Type B pancreatic cell (in vitro differentiated cells): ENCODE measurements around the gene FOXN3. TPM values are rescaled to one million over a fixed set of nuclear protein-coding genes. Genes with fewer than 3 reads are reported as not detected.

ENCODE experiments used
- DNase-seq: peaks from one replicate; pipeline ENCODE4 v3.0.0; 2021; ENCODE audit warnings: mixed read lengths; ENCODE audit not compliant: unreplicated experiment; ENCODE audit errors: extremely low spot score
- H3K27ac Mint-ChIP-seq: 2 replicates; pipeline ENCODE4 v1.8.0; 2021; ENCODE audit warnings: mild to moderate bottlenecking, mixed read lengths
- H3K27me3 Mint-ChIP-seq: 2 replicates; pipeline ENCODE4 v1.8.0; 2021; ENCODE audit warnings: mixed read lengths
- H3K36me3 Mint-ChIP-seq: 2 replicates; pipeline ENCODE4 v1.8.0; 2021; ENCODE audit warnings: mixed read lengths
- H3K4me1 Mint-ChIP-seq: one replicate; pipeline ENCODE4 v1.8.0; 2021; ENCODE audit warnings: mixed read lengths; ENCODE audit not compliant: unreplicated experiment
- H3K4me3 Mint-ChIP-seq: 2 replicates; pipeline ENCODE4 v1.8.0; 2021; ENCODE audit warnings: mild to moderate bottlenecking, mixed read lengths
- H3K9me3 Mint-ChIP-seq: 2 replicates; pipeline ENCODE4 v1.8.0; 2021; ENCODE audit warnings: mixed read lengths
- total RNA-seq: library from RNA; stranded (reverse); gene quantifications from 2 replicates; pipeline ENCODE4 v1.2.1, GENCODE V29; 2021; ENCODE audit warnings: low replicate concordance
- TF ChIP-seq, protein P1 (sequence below): fragments of 200-600 bp; sonication (generic); conservative IDR thresholded peaks from 2 replicates; pipeline ENCODE4 v1.5.0; 2021; ENCODE audit warnings: antibody characterized with exemption, mild to moderate bottlenecking

The FOXN3 gene
- total RNA-seq, 1 donor from 2014 or later: 73.5 TPM

DNA sequence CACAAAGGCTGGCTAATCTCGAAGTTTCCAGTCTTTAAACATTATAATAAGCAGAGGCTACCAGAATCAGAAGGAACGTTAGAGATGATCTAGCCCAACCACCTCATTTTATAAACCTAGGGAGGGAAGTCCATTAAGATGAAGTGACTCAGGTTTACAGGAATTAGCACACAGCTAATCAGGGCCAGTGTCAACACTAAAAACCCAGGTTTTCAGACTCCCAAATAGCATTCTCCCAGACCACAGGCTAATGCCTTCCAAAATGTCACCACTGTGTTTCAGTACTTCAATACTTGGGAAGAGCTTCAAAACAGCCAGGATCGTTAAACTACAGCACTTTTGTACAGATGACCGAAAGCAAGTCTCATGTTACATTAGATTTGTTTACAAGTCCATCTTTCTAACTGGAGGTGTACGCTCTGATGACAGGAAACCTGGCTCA lies 89.2 kb downstream of the FOXN3 start:
- H3K4me1 Mint-ChIP-seq: peaks cover 17% of the 10 kb centered on the region

DNA sequence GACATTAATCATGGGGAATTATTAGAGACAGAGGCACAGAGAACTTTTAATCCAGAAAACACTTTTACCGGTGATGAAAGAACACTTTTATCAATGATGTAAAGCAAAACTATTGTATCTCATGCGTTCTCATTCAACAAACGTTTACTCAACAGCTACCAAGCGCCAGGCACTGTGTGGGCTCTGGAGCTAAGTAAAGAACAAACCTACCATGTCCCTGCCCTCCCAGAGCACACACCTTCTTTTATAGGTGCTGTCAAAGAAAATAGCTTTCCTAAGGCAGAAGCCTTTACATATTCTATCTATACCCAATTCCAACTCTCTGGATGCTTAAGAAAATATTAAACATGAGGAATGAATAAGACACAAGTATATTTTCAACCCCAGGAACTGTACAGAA lies 91.1 kb downstream of the FOXN3 start:
- H3K4me1 Mint-ChIP-seq: peaks cover 27% of the 10 kb centered on the region
- peaks cover 13% of the 10 kb centered on the region for H3K9me3 Mint-ChIP-seq
- no peak for DNase-seq
- H3K4me3 Mint-ChIP-seq: no peak overlapping the region
- TF ChIP-seq, protein P1, sequence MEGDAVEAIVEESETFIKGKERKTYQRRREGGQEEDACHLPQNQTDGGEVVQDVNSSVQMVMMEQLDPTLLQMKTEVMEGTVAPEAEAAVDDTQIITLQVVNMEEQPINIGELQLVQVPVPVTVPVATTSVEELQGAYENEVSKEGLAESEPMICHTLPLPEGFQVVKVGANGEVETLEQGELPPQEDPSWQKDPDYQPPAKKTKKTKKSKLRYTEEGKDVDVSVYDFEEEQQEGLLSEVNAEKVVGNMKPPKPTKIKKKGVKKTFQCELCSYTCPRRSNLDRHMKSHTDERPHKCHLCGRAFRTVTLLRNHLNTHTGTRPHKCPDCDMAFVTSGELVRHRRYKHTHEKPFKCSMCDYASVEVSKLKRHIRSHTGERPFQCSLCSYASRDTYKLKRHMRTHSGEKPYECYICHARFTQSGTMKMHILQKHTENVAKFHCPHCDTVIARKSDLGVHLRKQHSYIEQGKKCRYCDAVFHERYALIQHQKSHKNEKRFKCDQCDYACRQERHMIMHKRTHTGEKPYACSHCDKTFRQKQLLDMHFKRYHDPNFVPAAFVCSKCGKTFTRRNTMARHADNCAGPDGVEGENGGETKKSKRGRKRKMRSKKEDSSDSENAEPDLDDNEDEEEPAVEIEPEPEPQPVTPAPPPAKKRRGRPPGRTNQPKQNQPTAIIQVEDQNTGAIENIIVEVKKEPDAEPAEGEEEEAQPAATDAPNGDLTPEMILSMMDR: no peak
- H3K27me3 Mint-ChIP-seq: no peaks in the 10 kb centered on the region
- H3K27ac Mint-ChIP-seq: no peak overlapping the region
- H3K36me3 Mint-ChIP-seq: peaks cover 26% of the 10 kb centered on the region

More for the DNA sequence above, 89.2 kb downstream of the FOXN3 start:
- DNase-seq: no peak
- H3K36me3 Mint-ChIP-seq: peaks cover 24% of the 10 kb centered on the region
- H3K4me3 Mint-ChIP-seq: no peak overlapping the region
- TF ChIP-seq, protein P1: no peak
- H3K9me3 Mint-ChIP-seq: peaks cover 6% of the 10 kb centered on the region
- H3K27me3 Mint-ChIP-seq: no peaks in the 10 kb centered on the region
- H3K27ac Mint-ChIP-seq: no peak overlapping the region

DNA sequence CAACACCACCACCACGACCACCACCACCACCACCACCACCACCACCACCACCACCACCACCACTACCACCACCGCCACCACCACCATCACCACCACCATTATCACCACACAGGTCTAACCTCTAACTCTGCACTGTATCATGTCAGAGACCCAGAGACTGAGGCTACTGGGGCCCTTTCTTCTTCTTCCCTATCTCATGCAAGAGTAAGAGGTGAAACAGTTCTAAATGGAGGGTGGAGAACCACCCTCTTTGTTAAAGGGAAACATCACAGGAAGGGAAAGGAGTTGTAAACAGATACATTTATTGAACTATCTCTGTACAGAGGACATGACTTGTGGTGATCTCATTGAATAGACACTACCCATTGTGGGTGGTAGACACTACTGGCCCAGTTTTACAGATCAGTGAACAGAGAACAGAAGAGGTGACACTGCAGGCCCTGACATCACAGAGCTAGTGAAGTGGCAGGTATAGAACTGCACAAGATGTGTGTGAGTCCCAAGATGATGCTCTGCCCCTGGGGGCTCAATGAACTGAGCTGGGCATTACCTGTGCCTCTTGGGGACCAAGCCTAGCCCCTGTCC lies 91.6 kb downstream of the FOXN3 start:
- no peak overlapping the region for H3K4me3 Mint-ChIP-seq
- peaks cover 13% of the 10 kb centered on the region for H3K9me3 Mint-ChIP-seq
- H3K36me3 Mint-ChIP-seq: peaks cover 25% of the 10 kb centered on the region
- no peaks in the 10 kb centered on the region for H3K27me3 Mint-ChIP-seq
- no peak for DNase-seq
- peaks cover 31% of the 10 kb centered on the region for H3K4me1 Mint-ChIP-seq
- TF ChIP-seq, protein P1: no peak
- peak overlapping the region; percentile 48 for H3K27ac Mint-ChIP-seq

DNA sequence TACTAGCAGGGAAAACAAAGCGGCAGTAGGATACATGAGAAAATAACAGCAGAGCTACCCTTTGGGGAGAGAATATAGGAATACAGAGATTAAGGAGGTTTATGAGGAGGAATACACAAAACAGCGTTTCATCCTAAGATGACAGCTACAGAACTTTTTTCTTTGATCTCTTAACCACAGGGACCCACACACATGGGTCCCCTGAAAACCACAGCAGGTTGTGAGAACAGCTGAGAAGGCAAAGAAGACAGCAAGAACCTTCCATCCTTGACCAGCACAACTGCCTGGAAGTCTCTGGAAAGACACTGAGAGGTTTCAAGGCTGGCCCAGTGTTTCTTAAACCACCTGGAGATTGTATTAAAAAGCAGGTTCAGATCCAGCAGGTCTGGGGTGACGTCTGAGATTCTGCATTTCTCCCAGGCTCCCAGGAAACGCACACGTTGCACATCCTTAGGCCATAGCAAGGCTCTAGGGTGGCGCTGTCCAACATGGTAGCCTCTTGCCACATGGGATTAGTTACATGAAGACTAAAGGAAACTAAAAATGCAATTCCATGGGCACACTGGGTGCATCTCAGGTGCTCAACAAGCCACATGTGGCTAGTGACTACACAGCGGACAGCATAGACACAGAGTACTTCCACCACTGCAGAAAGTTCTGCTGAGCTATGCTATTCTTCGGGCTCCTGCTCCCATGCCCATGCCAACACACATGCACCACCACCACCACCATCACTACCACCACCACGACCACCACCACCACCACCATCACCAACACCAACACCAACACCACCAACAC lies 92.3 kb downstream of the FOXN3 start:
- no peak overlapping the region for H3K27ac Mint-ChIP-seq
- TF ChIP-seq, protein P1: no peak
- H3K27me3 Mint-ChIP-seq: no peaks in the 10 kb centered on the region
- H3K36me3 Mint-ChIP-seq: peaks cover 28% of the 10 kb centered on the region
- H3K4me1 Mint-ChIP-seq: peaks cover 24% of the 10 kb centered on the region
- no peak overlapping the region for H3K4me3 Mint-ChIP-seq
- peaks cover 17% of the 10 kb centered on the region for H3K9me3 Mint-ChIP-seq
- no peak for DNase-seq

DNA sequence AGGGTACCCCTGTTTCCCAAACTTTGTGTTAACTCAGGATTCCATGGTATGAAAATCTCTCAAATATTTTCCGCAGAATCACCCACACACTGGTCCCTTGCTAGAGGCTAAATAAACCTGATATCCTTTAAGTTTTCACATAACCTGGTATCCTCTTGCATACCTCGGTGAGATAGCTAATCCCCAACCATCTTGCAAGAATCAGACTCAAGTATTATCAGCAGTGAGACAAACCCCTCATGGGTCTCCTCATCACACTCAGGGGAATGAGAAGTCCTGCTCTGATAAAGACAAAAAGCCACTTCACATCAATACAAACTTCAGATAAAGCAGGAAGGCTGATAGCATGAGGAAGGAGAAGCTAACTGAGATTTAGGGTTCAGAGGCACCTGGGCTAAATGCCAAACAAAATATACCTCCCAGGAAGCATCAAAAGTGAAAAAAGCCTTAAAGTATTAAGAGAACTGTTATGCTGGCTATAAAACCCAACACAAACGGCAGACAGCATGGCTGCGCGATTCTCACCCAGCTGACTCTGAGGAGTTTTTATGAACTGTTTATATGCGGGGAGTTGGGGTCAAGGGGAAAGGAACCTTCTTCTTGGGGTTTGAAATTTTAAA lies 96.5 kb downstream of the FOXN3 start:
- H3K4me1 Mint-ChIP-seq: peaks cover 30% of the 10 kb centered on the region
- H3K27me3 Mint-ChIP-seq: no peaks in the 10 kb centered on the region
- H3K27ac Mint-ChIP-seq: no peak overlapping the region
- peaks cover 23% of the 10 kb centered on the region for H3K9me3 Mint-ChIP-seq
- no peak overlapping the region for H3K4me3 Mint-ChIP-seq
- TF ChIP-seq, protein P1: no peak
- H3K36me3 Mint-ChIP-seq: peaks cover 32% of the 10 kb centered on the region
- no peak for DNase-seq
